Measurements from ENCODE around the gene SOX12. TPM values are rescaled to one million over a fixed set of nuclear protein-coding genes. Genes with fewer than 3 reads are reported as not detected.
"Not testable (repeated sequence)": the region's sequence is repeated elsewhere in the genome, so short reads cannot be mapped to it uniquely, and the experiment has no call there.

SOX12 gene
- total RNA-seq, 2 experiments from 2014 or later: 12.8 to 13.0 TPM

DNA sequence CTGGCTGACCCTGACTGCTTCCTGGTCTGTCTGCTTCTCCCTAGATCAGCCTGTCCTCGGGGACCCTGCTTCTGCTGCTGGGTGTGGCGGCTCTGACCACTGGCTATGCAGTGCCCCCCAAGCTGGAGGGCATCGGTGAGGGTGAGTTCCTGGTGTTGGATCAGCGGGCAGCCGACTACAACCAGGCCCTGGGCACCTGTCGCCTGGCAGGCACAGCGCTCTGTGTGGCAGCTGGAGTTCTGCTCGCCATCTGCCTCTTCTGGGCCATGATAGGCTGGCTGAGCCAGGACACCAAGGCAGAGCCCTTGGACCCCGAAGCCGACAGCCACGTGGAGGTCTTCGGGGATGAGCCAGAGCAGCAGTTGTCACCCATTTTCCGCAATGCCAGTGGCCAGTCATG, 27.8 kb downstream of the SOX12 start:
- Mint-ChIP-seq H3K27ac (no peak overlapping the region), H3K4me1 (ENCODE audit: low read depth) (peaks cover 5% of the 10 kb centered on the region), H3K4me3 (no peak overlapping the region), H3K9me3 (no peaks in the 10 kb centered on the region), H3K36me3 (ENCODE audit: low read depth) (no peaks in the 10 kb centered on the region), H3K27me3 (no peaks in the 10 kb centered on the region)
- DNase-seq (no peak), ATAC-seq (no peak)
- TF ChIP-seq, protein P1, sequence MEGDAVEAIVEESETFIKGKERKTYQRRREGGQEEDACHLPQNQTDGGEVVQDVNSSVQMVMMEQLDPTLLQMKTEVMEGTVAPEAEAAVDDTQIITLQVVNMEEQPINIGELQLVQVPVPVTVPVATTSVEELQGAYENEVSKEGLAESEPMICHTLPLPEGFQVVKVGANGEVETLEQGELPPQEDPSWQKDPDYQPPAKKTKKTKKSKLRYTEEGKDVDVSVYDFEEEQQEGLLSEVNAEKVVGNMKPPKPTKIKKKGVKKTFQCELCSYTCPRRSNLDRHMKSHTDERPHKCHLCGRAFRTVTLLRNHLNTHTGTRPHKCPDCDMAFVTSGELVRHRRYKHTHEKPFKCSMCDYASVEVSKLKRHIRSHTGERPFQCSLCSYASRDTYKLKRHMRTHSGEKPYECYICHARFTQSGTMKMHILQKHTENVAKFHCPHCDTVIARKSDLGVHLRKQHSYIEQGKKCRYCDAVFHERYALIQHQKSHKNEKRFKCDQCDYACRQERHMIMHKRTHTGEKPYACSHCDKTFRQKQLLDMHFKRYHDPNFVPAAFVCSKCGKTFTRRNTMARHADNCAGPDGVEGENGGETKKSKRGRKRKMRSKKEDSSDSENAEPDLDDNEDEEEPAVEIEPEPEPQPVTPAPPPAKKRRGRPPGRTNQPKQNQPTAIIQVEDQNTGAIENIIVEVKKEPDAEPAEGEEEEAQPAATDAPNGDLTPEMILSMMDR (IDR thresholded peaks at IDR 0.05): no peak
- intact Hi-C loops (cut with micrococcal nuclease): loop anchor here (5.0 kb wide), 1 partner anchor 294 kb away; no protein-coding TSS in a partner anchor
- ChIA-PET CTCF (interaction anchor here (0.9 to 4.6 kb wide), 15 partner anchors 9 to 293 kb away, joined by 3 to 16 read pairs (median 7); no protein-coding TSS in a partner anchor), POLR2A (no interaction called here)

DNA sequence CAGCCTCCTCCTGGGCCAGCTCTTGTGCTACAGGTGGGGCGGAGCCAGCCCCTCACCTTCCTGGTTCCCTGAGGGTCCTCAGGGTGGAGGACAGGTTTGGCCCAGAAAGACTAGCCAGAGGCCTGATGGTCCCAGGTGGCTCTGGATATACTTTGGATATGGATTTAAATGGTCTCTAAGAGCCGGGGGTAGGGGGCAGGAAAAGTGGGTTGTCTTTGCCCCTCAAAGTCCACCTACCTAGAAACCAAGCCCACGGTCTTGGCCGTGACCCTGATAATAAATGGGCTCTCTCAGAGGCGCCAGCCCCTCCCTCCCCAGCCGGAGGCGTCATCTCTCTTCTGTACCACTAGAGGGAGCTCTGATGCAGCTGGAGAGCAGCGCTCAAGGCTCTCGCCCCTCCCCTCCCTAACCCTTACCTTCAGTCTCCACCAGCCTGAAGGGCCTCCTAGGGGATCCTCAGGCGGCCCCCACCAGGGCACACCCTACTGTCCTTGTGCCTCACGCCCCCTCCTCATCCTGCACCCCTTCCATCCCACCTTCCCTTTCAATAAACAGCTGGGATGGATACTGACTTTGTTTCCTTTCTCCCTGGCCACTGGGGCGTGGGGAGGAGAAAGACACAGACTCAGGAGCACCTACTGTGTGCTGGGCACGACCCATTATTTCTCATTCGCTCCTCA, 29.1 kb downstream of the SOX12 start:
- H3K27me3 Mint-ChIP-seq: peaks cover 2% of the 10 kb centered on the region
- TF ChIP-seq, protein P1 (IDR thresholded peaks at IDR 0.05): peak; percentile 92
- no peaks in the 10 kb centered on the region for H3K9me3 Mint-ChIP-seq
- peak; percentile 83 for DNase-seq
- CTCF ChIA-PET: interaction anchor here (0.7 to 4.6 kb wide), 37 partner anchors 8 to 291 kb away, joined by 3 to 16 read pairs (median 6); no protein-coding TSS in a partner anchor
- no peaks in the 10 kb centered on the region for H3K4me1 Mint-ChIP-seq (ENCODE audit: low read depth)
- H3K4me3 Mint-ChIP-seq: no peak overlapping the region
- H3K36me3 Mint-ChIP-seq (ENCODE audit: low read depth): no peaks in the 10 kb centered on the region
- peak; percentile 100 for ATAC-seq
- intact Hi-C loops (cut with micrococcal nuclease): loop anchor here (1.0 to 5.0 kb wide), 2 partner anchors 125 to 293 kb away; no protein-coding TSS in a partner anchor
- H3K27ac Mint-ChIP-seq: no peak overlapping the region
- POLR2A ChIA-PET: interaction anchor here (1.0 to 1.6 kb wide), 4 partner anchors 53 to 129 kb away, joined by 3 to 6 read pairs (median 4); no protein-coding TSS in a partner anchor

DNA sequence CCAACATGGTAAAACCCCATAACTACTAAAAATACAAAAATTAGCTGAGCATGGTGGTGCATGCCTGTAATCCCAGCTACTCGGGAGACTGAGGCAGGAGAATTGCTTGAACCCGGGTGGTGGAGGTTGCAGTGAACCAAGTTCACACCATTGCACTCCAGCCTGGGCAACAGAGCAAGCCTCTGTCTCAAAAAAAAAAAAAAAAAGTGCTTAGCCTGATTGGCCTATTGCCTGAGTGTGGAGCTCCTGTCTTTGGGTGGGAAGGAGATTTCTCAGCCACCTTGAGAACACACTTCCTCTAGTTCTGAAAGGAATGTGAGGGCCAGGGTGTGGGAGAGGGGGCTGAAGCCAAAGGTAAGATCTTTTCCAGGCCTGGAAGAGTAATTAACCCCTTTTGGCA, 30.8 kb downstream of the SOX12 start:
- H3K9me3 Mint-ChIP-seq; H3K4me1 Mint-ChIP-seq (ENCODE audit: low read depth); H3K4me3 Mint-ChIP-seq; ATAC-seq; H3K36me3 Mint-ChIP-seq (ENCODE audit: low read depth); H3K27ac Mint-ChIP-seq; POLR2A ChIA-PET; H3K27me3 Mint-ChIP-seq; intact Hi-C loops (cut with micrococcal nuclease); DNase-seq: not testable (repeated sequence)
- CTCF ChIA-PET: interaction anchor here (1.4 to 4.6 kb wide), 6 partner anchors 9 to 126 kb away, joined by 3 to 16 read pairs (median 7); no protein-coding TSS in a partner anchor

DNA sequence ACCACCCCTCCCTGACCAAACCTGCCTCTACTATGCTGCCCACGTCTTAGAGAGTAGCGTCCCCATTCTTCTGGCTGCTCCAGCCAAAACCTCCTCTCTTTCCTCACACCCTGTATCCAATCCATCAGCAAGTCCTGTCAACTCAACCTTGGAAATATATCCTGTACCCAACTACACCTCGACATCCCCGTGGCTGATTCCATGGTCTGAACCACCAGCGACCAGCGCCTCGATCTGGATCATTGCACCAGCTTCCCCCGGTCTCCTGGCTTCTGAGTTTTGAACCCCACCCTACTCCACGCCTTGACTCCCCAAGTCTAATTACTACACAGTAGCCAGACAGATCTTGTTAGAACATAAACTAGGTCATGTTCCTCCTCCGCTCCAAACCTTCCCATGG, 31.4 kb downstream of the SOX12 start:
- Mint-ChIP-seq H3K9me3 (no peaks in the 10 kb centered on the region), H3K27ac (no peak overlapping the region), H3K4me1 (ENCODE audit: low read depth) (no peaks in the 10 kb centered on the region), H3K4me3 (no peak overlapping the region), H3K36me3 (ENCODE audit: low read depth) (no peaks in the 10 kb centered on the region), H3K27me3 (peaks cover 3% of the 10 kb centered on the region)
- ATAC-seq (no peak), DNase-seq (no peak)
- POLR2A ChIA-PET: no interaction called here
- TF ChIP-seq, protein P1 (IDR thresholded peaks at IDR 0.05): no peak
- CTCF ChIA-PET: no interaction called here
- intact Hi-C loops (cut with micrococcal nuclease): no loop called here

DNA sequence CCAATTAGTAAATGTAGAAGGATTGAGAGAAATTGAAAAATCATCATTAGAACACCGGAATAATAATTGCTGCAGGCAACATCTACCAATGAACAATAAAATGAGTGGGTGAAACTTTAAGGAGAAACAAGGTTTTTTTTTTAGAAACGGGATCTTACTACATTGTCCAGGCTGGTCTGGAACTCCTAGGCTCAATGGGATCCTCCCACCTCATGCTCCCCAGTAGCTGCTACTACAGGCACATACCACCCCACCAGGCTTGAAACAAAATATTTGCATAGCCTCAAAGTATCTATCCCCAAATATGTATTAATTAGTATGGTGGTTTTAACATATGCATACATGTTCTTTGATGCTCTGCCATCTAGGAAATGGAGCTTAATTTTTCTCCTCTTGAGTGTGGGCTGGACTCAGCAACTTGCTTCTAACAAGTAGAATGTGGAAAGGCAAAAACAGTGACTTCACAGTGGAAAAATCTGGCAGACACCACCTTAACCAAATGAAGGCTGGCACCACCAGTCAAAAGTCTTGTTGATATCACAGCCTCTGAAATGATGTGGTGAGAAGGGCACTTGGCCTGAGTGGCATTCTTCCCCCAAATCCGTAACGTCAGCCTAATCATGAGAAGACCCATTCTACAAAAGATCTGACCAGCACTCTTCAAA, 33.7 kb downstream of the SOX12 start:
- no peaks in the 10 kb centered on the region for H3K36me3 Mint-ChIP-seq (ENCODE audit: low read depth)
- intact Hi-C loops (cut with micrococcal nuclease): no loop called here
- DNase-seq (no peak), ATAC-seq (no peak)
- H3K27me3 Mint-ChIP-seq: peaks cover 3% of the 10 kb centered on the region
- H3K4me1 Mint-ChIP-seq (ENCODE audit: low read depth): peaks cover 13% of the 10 kb centered on the region
- no peak overlapping the region for H3K4me3 Mint-ChIP-seq
- ChIA-PET CTCF (no interaction called here), POLR2A (no interaction called here)
- H3K9me3 Mint-ChIP-seq: no peaks in the 10 kb centered on the region
- no peak overlapping the region for H3K27ac Mint-ChIP-seq
- TF ChIP-seq, protein P1 (IDR thresholded peaks at IDR 0.05): no peak
